Stomach (tissue), 4 donors: ENCODE data around the gene DDX39B.

Experiments
- POLR2A ChIP-seq, 4 donors: fragments of 450-650 bp; IDR thresholded peaks; one replicate each; pipeline ENCODE4 v1.6.1; 2016; ENCODE audit warnings: antibody characterized with exemption in 4 of 4, control low read depth in 2 of 4, mild to moderate bottlenecking in 1 of 4, moderate library complexity in 1 of 4
- POLR2AphosphoS5 ChIP-seq, 3 donors: sonication (generic); formaldehyde crosslinking; IDR thresholded peaks; one replicate each; pipeline ENCODE4 v1.6.1; 2016; ENCODE audit warnings: antibody characterized with exemption in 3 of 3
- TF ChIP-seq, protein P1 (sequence below), 7 experiments: fragments of 450-650 bp in 4 of 7; fragments of 200-600 bp in 3 of 7; sonication (generic) in 3 of 7; IDR thresholded peaks; one replicate each; pipeline ENCODE4 v1.5.1; 2016 to 2019; ENCODE audit warnings: antibody characterized with exemption in 7 of 7, control low read depth in 2 of 7, mild to moderate bottlenecking in 1 of 7

DNA sequence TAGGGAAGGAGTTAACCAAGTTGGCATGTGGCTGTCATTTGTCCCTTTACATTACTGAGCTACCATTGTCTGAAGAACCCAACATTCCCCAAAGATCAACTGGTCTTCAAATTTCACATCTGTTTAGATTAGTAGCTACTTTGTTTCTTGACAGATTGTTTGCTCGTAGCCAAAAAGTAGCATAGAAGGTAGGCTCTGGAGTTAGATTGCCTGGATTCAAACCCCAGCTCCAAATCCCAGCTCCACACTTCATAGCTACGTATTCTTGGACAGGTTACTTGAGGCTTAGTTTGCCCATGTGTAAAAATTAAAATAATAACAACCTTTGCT is 6.7 kb upstream of the DDX39B start:
- TF ChIP-seq POLR2AphosphoS5 (IDR thresholded peaks at IDR 0.05) (no peak), POLR2A (IDR thresholded peaks at IDR 0.05) (no peak)
- TF ChIP-seq, protein P1, sequence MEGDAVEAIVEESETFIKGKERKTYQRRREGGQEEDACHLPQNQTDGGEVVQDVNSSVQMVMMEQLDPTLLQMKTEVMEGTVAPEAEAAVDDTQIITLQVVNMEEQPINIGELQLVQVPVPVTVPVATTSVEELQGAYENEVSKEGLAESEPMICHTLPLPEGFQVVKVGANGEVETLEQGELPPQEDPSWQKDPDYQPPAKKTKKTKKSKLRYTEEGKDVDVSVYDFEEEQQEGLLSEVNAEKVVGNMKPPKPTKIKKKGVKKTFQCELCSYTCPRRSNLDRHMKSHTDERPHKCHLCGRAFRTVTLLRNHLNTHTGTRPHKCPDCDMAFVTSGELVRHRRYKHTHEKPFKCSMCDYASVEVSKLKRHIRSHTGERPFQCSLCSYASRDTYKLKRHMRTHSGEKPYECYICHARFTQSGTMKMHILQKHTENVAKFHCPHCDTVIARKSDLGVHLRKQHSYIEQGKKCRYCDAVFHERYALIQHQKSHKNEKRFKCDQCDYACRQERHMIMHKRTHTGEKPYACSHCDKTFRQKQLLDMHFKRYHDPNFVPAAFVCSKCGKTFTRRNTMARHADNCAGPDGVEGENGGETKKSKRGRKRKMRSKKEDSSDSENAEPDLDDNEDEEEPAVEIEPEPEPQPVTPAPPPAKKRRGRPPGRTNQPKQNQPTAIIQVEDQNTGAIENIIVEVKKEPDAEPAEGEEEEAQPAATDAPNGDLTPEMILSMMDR (IDR thresholded peaks at IDR 0.05) = no peak
